ENCODE results near the gene PAM. TPM values are rescaled to one million over a fixed set of nuclear protein-coding genes. Genes with fewer than 3 reads are reported as not detected.
A peak's percentile ranks its signal among the peaks of the same experiment; 100 is the strongest.

The PAM gene
- total RNA-seq, 1 donor from 2014 or later: 267 TPM

- Mint-ChIP-seq H3K9me3 (ENCODE audit: unreplicated experiment) (peaks cover 7% of the 10 kb centered on the region), H3K4me3 (ENCODE audit: unreplicated experiment) (no peak overlapping the region), H3K27ac (ENCODE audit: unreplicated experiment) (no peak overlapping the region), H3K36me3 (ENCODE audit: unreplicated experiment) (peaks cover 2% of the 10 kb centered on the region), H3K4me1 (ENCODE audit: unreplicated experiment) (peaks cover 43% of the 10 kb centered on the region), H3K27me3 (ENCODE audit: unreplicated experiment) (no peaks in the 10 kb centered on the region)
- DNase-seq (ENCODE audit: extremely low spot score, unreplicated experiment): no peak
- TF ChIP-seq CTCF (IDR thresholded peaks at IDR 0.05): no peak
These were observed 98.6 kb downstream of the PAM start for GRCh38 chr5:102853680-102854079.

GRCh38 chr5:102855681-102856388, 100.7 kb downstream of the PAM start:
- H3K4me1 Mint-ChIP-seq (ENCODE audit: unreplicated experiment): peaks cover 46% of the 10 kb centered on the region
- DNase-seq (ENCODE audit: extremely low spot score, unreplicated experiment): no peak
- no peaks in the 10 kb centered on the region for H3K27me3 Mint-ChIP-seq (ENCODE audit: unreplicated experiment)

GRCh38 chr5:102856389-102856777, 101.3 kb downstream of the PAM start:
- H3K27ac Mint-ChIP-seq (ENCODE audit: unreplicated experiment): peak overlapping the region; percentile 75
- no peaks in the 10 kb centered on the region for H3K27me3 Mint-ChIP-seq (ENCODE audit: unreplicated experiment)
- peaks cover 3% of the 10 kb centered on the region for H3K9me3 Mint-ChIP-seq (ENCODE audit: unreplicated experiment)
- H3K4me1 Mint-ChIP-seq (ENCODE audit: unreplicated experiment): peaks cover 46% of the 10 kb centered on the region
- DNase-seq (ENCODE audit: extremely low spot score, unreplicated experiment): no peak
- peaks cover 3% of the 10 kb centered on the region for H3K36me3 Mint-ChIP-seq (ENCODE audit: unreplicated experiment)
- TF ChIP-seq CTCF (IDR thresholded peaks at IDR 0.05): no peak
- H3K4me3 Mint-ChIP-seq (ENCODE audit: unreplicated experiment): peak overlapping the region; percentile 15

More at GRCh38 chr5:102855681-102856388, 100.7 kb downstream of the PAM start:
- H3K4me3 Mint-ChIP-seq (ENCODE audit: unreplicated experiment): peak overlapping the region; percentile 6
- peaks cover 3% of the 10 kb centered on the region for H3K9me3 Mint-ChIP-seq (ENCODE audit: unreplicated experiment)
- no peak for TF ChIP-seq CTCF (IDR thresholded peaks at IDR 0.05)
- peaks cover 3% of the 10 kb centered on the region for H3K36me3 Mint-ChIP-seq (ENCODE audit: unreplicated experiment)
- peak overlapping the region; percentile 75 for H3K27ac Mint-ChIP-seq (ENCODE audit: unreplicated experiment)

- H3K9me3 Mint-ChIP-seq (ENCODE audit: unreplicated experiment): peaks cover 3% of the 10 kb centered on the region
- peaks cover 3% of the 10 kb centered on the region for H3K36me3 Mint-ChIP-seq (ENCODE audit: unreplicated experiment)
- H3K4me1 Mint-ChIP-seq (ENCODE audit: unreplicated experiment): peaks cover 46% of the 10 kb centered on the region
- no peaks in the 10 kb centered on the region for H3K27me3 Mint-ChIP-seq (ENCODE audit: unreplicated experiment)
- peak overlapping the region; percentile 24 for H3K27ac Mint-ChIP-seq (ENCODE audit: unreplicated experiment)
- H3K4me3 Mint-ChIP-seq (ENCODE audit: unreplicated experiment): no peak overlapping the region
- no peak for TF ChIP-seq CTCF (IDR thresholded peaks at IDR 0.05)
- no peak for DNase-seq (ENCODE audit: extremely low spot score, unreplicated experiment)
These were observed 102.1 kb downstream of the PAM start for GRCh38 chr5:102857076-102857818.

GRCh38 chr5:102858221-102858620, 103.1 kb downstream of the PAM start:
- Mint-ChIP-seq H3K27ac (ENCODE audit: unreplicated experiment) (no peak overlapping the region), H3K4me1 (ENCODE audit: unreplicated experiment) (peaks cover 44% of the 10 kb centered on the region), H3K36me3 (ENCODE audit: unreplicated experiment) (peaks cover 3% of the 10 kb centered on the region), H3K9me3 (ENCODE audit: unreplicated experiment) (peaks cover 3% of the 10 kb centered on the region), H3K4me3 (ENCODE audit: unreplicated experiment) (no peak overlapping the region), H3K27me3 (ENCODE audit: unreplicated experiment) (no peaks in the 10 kb centered on the region)
- no peak for TF ChIP-seq CTCF (IDR thresholded peaks at IDR 0.05)
- no peak for DNase-seq (ENCODE audit: extremely low spot score, unreplicated experiment)
